Activated CD4-positive, alpha-beta memory T cell treated with anti-CD3 and anti-CD28 coated beads, Interleukin-2, amount 10 ng/mL, durations not matched to agents 7 days and 5 days (primary cell): ENCODE results near the gene FGGY. TPM values are rescaled to one million over a fixed set of nuclear protein-coding genes. Genes with fewer than 3 reads are reported as not detected.

Experiments used
- CTCF ChIA-PET: fragments of 350-600 bp; sonication (Branson Sonifier 250); formaldehyde crosslinking; loops from one replicate; lab custom pipeline; 2021; ENCODE audit warnings: antibody characterized with exemption, inconsistent platforms; lab: Charles Lee
- POLR2A ChIA-PET: fragments of 350-600 bp; sonication (Branson Sonifier 250); formaldehyde crosslinking; loops from one replicate; lab custom pipeline; 2021; ENCODE audit warnings: antibody characterized with exemption; lab: Charles Lee
- DNase-seq: peaks from one replicate; pipeline ENCODE4 v3.0.0-alpha.2; 2020
- H3K27ac Mint-ChIP-seq: one replicate; pipeline ENCODE4 v1.8.0; 2021; ENCODE audit warnings: mild to moderate bottlenecking, mixed read lengths
- H3K27me3 Mint-ChIP-seq: one replicate; pipeline ENCODE4 v1.8.0; 2021; ENCODE audit warnings: mixed read lengths
- H3K36me3 Mint-ChIP-seq: one replicate; pipeline ENCODE4 v1.8.0; 2021; ENCODE audit warnings: low read depth, mixed read lengths
- H3K4me1 Mint-ChIP-seq: one replicate; pipeline ENCODE4 v1.8.0; 2021; ENCODE audit warnings: mixed read lengths
- H3K4me3 Mint-ChIP-seq: one replicate; pipeline ENCODE4 v1.8.0; 2021; ENCODE audit warnings: mild to moderate bottlenecking, mixed read lengths
- H3K9me3 Mint-ChIP-seq: one replicate; pipeline ENCODE4 v1.8.0; 2021; ENCODE audit warnings: mixed read lengths
- total RNA-seq, 2 experiments: library from RNA; stranded (reverse); gene quantifications; one replicate each; pipeline ENCODE4 v1.2.3, GENCODE V29; 2021

The FGGY gene
- total RNA-seq, 2 experiments from 2014 or later, result 7.0 to 7.7 TPM

DNA sequence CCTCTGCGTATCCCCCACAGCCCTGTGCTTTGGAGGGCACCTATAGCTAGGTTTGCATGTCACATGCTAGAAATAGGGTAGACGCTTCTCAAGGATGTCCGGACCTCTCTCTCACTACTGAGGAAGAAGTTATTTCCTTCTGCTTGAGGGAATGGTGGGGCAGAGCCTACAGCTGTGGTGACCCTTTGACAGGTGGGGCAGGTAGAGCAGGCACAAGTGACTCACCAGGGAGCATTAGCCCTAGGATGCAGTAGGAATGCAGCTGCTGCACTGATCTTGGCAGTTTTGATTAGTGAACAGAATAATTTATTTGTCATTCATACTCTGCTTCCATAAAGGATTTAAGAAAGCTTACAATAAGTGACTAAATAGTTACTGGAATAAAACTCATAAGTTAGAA, 388.2 kb downstream of the FGGY start:
- H3K9me3 Mint-ChIP-seq, result no peaks in the 10 kb centered on the region
- no peaks in the 10 kb centered on the region for H3K27me3 Mint-ChIP-seq
- no peak for DNase-seq
- ChIA-PET CTCF (interaction anchor here (1.5 kb wide), 1 partner anchor 14 kb away, joined by 6 read pairs; no protein-coding TSS in a partner anchor), POLR2A (no interaction called here)
- no peak overlapping the region for H3K4me3 Mint-ChIP-seq
- H3K4me1 Mint-ChIP-seq, result no peaks in the 10 kb centered on the region
- H3K27ac Mint-ChIP-seq, result no peak overlapping the region
- H3K36me3 Mint-ChIP-seq, result no peaks in the 10 kb centered on the region

DNA sequence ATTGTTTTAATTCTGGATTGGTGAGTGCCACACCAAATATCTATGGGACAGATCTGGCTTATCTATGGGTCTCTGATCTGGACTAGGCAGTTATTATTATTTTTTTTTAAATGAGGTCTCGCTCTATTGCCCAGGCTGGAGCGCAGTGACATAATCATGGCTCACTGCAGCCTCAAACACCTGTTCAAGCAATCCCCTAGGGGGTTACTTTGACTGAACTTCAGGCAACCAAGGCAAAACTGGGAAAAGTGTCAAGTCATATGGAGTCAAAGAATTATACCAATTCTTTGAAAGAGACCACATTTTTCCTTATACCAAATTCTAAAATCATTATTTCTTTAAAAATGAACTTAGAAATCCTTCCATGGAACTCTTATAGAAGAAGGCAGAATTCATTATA, 388.8 kb downstream of the FGGY start:
- H3K9me3 Mint-ChIP-seq, result no peaks in the 10 kb centered on the region
- POLR2A ChIA-PET, result no interaction called here
- no peaks in the 10 kb centered on the region for H3K4me1 Mint-ChIP-seq
- no peak overlapping the region for H3K4me3 Mint-ChIP-seq
- CTCF ChIA-PET, result interaction anchor here (1.5 kb wide), 1 partner anchor 14 kb away, joined by 6 read pairs; no protein-coding TSS in a partner anchor
- no peak for DNase-seq
- H3K36me3 Mint-ChIP-seq, result no peaks in the 10 kb centered on the region
- H3K27ac Mint-ChIP-seq, result no peak overlapping the region
- no peaks in the 10 kb centered on the region for H3K27me3 Mint-ChIP-seq

DNA sequence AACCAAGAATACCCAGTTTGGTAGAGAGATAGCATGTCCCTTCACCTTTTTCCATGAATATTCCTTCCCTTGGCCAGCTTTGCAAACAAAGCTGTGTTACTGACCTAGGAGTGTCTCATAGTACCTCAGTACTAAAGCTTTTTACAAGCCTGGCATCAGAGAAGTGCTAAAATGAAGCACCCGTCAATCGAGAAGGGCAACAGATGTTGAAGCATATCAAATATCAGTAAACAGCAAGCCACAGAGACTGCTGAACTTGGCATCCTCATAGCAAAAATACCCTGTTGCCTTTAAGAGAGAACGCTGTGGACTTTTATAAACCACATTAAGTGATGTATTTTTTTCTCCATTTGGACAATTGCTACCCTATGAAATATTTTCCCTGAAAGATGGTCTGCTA, 389.3 kb downstream of the FGGY start:
- ChIA-PET POLR2A (no interaction called here), CTCF (interaction anchor here (1.2 kb wide), 1 partner anchor 13 kb away, joined by 4 read pairs; no protein-coding TSS in a partner anchor)
- DNase-seq, result no peak
- H3K27me3 Mint-ChIP-seq, result no peaks in the 10 kb centered on the region
- no peaks in the 10 kb centered on the region for H3K4me1 Mint-ChIP-seq
- H3K27ac Mint-ChIP-seq, result no peak overlapping the region
- no peaks in the 10 kb centered on the region for H3K36me3 Mint-ChIP-seq
- no peaks in the 10 kb centered on the region for H3K9me3 Mint-ChIP-seq
- no peak overlapping the region for H3K4me3 Mint-ChIP-seq

GRCh38 chr1:59686574-59686973, 389.7 kb downstream of the FGGY start:
- no peak for DNase-seq
- Mint-ChIP-seq H3K36me3 (no peaks in the 10 kb centered on the region), H3K27ac (no peak overlapping the region), H3K4me3 (no peak overlapping the region), H3K27me3 (no peaks in the 10 kb centered on the region), H3K9me3 (no peaks in the 10 kb centered on the region), H3K4me1 (no peaks in the 10 kb centered on the region)
- CTCF ChIA-PET, result interaction anchor here (1.2 kb wide), 1 partner anchor 12 kb away, joined by 4 read pairs; no protein-coding TSS in a partner anchor
- POLR2A ChIA-PET, result no interaction called here

DNA sequence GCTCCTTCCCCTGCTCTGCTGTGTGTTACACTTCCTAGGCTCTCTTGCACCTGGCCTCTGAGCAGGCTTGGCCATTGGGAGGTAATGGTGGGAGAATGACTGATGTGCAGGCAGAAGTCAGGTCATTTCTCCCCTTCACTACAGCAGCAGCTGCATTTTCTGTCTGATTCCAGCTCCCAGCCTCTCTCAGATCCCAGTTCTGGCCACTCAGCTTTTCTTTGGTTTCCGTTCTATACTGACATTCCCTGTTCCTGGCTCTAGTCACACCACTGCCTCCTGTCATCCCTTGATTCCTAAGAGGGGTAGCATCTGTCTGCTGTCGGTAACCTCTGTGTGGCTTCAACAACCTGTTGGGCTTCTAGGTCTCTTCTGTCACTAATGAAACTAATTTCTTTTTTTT, 390.2 kb downstream of the FGGY start:
- Mint-ChIP-seq H3K4me1 (no peaks in the 10 kb centered on the region), H3K27ac (no peak overlapping the region), H3K36me3 (no peaks in the 10 kb centered on the region), H3K27me3 (no peaks in the 10 kb centered on the region), H3K9me3 (no peaks in the 10 kb centered on the region), H3K4me3 (no peak overlapping the region)
- ChIA-PET CTCF (interaction anchor here (0.6 to 1.2 kb wide), 2 partner anchors 12 to 878 kb away, joined by 3 to 4 read pairs; no protein-coding TSS in a partner anchor), POLR2A (no interaction called here)
- DNase-seq, result no peak

- H3K4me1 Mint-ChIP-seq, result no peaks in the 10 kb centered on the region
- no peak overlapping the region for H3K27ac Mint-ChIP-seq
- no peaks in the 10 kb centered on the region for H3K36me3 Mint-ChIP-seq
- H3K4me3 Mint-ChIP-seq, result no peak overlapping the region
- H3K9me3 Mint-ChIP-seq, result no peaks in the 10 kb centered on the region
- no peaks in the 10 kb centered on the region for H3K27me3 Mint-ChIP-seq
- CTCF ChIA-PET, result interaction anchor here (0.7 kb wide), 1 partner anchor 1173 kb away, joined by 3 read pairs; no protein-coding TSS in a partner anchor
- POLR2A ChIA-PET, result no interaction called here
- no peak for DNase-seq
Measured at GRCh38 chr1:59688976-59689375, 392.1 kb downstream of the FGGY start.

- no peaks in the 10 kb centered on the region for H3K4me1 Mint-ChIP-seq
- no peak for DNase-seq
- no peaks in the 10 kb centered on the region for H3K9me3 Mint-ChIP-seq
- POLR2A ChIA-PET, result no interaction called here
- CTCF ChIA-PET, result no interaction called here
- no peaks in the 10 kb centered on the region for H3K27me3 Mint-ChIP-seq
- H3K27ac Mint-ChIP-seq, result no peak overlapping the region
- no peaks in the 10 kb centered on the region for H3K36me3 Mint-ChIP-seq
- no peak overlapping the region for H3K4me3 Mint-ChIP-seq
Measured at GRCh38 chr1:59689730-59690129, 392.8 kb downstream of the FGGY start.

DNA sequence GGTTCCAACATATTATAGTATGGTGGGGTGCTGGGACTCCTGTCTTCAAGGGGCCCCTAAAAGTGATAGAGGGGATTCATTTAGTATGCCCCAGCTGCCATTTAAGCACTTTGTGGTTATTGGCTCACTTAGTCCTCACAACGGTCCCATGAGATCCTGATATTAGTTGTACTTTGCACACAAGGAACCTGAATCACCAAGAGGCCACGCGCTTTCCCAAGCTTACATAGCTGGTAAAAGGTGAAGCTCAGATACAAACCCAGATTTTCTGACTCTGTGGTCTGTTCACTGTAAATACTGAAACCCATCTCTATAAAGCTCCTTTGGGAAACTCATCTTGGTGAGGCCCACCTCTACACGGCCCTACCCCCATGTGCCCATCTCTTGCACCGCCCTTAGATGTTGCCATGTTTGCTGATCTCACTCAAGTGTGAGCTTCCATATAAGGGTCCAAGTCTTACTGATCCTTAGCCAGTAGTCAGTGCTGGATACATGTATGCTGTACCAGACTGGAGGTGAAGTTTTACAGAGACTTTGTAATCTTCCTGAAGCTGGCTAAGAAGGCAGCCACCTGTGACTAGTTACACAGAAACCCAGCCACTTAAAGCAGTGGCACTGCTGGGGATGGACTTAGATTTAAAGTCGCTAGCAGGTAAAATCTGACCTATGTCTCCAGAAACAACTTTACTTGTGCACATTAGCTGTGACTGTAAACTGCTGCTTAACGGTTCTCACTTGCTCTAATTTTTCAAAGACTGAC, 393.5 kb downstream of the FGGY start:
- no peaks in the 10 kb centered on the region for H3K27me3 Mint-ChIP-seq
- H3K27ac Mint-ChIP-seq, result no peak overlapping the region
- H3K4me1 Mint-ChIP-seq, result no peaks in the 10 kb centered on the region
- H3K4me3 Mint-ChIP-seq, result no peak overlapping the region
- H3K9me3 Mint-ChIP-seq, result no peaks in the 10 kb centered on the region
- no peaks in the 10 kb centered on the region for H3K36me3 Mint-ChIP-seq
- ChIA-PET CTCF (no interaction called here), POLR2A (no interaction called here)
- DNase-seq, result no peak

DNA sequence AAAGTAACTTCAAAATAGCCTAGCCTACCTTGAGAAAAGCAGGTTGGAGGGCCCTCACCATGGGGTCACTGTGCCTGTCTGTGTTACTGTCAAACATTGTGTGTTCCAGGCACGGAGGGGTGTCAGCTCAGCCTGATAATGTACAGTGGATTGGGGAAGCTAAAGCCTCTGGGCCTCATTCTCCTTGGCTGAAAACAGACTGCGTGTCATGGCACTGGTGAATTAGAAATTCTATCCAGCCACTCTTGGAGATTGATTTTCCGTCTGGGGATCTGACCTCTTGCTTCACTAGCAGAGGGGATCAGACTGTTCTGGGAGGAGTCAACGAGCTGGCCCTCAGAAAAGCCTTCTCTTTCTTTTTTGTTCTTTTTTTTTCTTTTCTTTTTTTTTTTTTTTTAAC, 394.4 kb downstream of the FGGY start:
- Mint-ChIP-seq H3K36me3 (no peaks in the 10 kb centered on the region), H3K4me1 (no peaks in the 10 kb centered on the region), H3K4me3 (no peak overlapping the region), H3K27me3 (no peaks in the 10 kb centered on the region), H3K9me3 (no peaks in the 10 kb centered on the region), H3K27ac (no peak overlapping the region)
- ChIA-PET POLR2A (no interaction called here), CTCF (no interaction called here)
- no peak for DNase-seq

GRCh38 chr1:59692591-59692990, 395.7 kb downstream of the FGGY start:
- ChIA-PET POLR2A (no interaction called here), CTCF (no interaction called here)
- H3K27ac Mint-ChIP-seq, result no peak overlapping the region
- peaks cover 13% of the 10 kb centered on the region for H3K4me1 Mint-ChIP-seq
- H3K9me3 Mint-ChIP-seq, result no peaks in the 10 kb centered on the region
- no peaks in the 10 kb centered on the region for H3K36me3 Mint-ChIP-seq
- no peak overlapping the region for H3K4me3 Mint-ChIP-seq
- DNase-seq, result no peak
- H3K27me3 Mint-ChIP-seq, result no peaks in the 10 kb centered on the region

DNA sequence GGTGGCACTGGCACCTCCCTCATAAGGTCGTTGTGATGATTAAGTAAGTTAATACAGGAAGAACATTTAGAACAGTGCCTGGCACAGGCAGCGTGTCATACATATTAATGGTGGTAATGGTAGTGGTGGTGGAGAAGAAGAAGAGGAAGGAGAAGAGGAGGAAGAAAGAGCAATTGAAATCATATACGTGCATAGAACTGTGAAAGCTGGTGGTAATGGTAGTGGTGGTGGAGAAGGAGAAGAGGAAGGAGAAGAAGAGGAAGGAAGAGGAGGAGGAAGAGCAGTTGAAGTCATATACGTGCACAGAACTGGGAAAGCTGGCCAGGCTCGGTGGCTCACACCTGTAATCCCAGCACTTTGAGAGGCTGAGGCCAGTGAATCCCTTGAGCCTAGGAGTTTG, 396.5 kb downstream of the FGGY start:
- Mint-ChIP-seq H3K36me3 (no peaks in the 10 kb centered on the region), H3K4me1 (peaks cover 21% of the 10 kb centered on the region), H3K27ac (no peak overlapping the region), H3K9me3 (no peaks in the 10 kb centered on the region), H3K27me3 (no peaks in the 10 kb centered on the region), H3K4me3 (no peak overlapping the region)
- CTCF ChIA-PET, result no interaction called here
- DNase-seq, result no peak
- POLR2A ChIA-PET, result no interaction called here

DNA sequence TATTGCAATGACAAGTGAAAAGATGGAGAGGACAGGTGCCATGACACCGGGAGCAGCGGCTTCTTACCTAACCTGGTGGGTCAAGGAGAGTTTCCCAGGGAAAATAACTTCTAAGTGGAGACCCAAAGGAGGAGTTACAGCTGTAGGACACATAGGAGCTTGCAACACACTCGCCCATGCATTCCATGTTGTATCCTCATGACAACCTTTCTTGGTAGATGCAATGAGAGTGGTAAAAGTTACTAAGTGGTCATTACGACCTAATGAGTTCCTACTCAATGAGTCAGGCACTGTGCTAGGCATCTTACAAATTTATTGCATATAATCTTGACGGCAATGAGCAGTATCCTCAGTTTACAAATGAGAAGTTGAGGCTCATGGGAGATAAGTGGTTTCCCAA, 398.4 kb downstream of the FGGY start:
- Mint-ChIP-seq H3K27ac (no peak overlapping the region), H3K4me3 (no peak overlapping the region), H3K4me1 (peaks cover 26% of the 10 kb centered on the region), H3K36me3 (no peaks in the 10 kb centered on the region), H3K9me3 (no peaks in the 10 kb centered on the region), H3K27me3 (no peaks in the 10 kb centered on the region)
- CTCF ChIA-PET, result no interaction called here
- POLR2A ChIA-PET, result no interaction called here
- no peak for DNase-seq

DNA sequence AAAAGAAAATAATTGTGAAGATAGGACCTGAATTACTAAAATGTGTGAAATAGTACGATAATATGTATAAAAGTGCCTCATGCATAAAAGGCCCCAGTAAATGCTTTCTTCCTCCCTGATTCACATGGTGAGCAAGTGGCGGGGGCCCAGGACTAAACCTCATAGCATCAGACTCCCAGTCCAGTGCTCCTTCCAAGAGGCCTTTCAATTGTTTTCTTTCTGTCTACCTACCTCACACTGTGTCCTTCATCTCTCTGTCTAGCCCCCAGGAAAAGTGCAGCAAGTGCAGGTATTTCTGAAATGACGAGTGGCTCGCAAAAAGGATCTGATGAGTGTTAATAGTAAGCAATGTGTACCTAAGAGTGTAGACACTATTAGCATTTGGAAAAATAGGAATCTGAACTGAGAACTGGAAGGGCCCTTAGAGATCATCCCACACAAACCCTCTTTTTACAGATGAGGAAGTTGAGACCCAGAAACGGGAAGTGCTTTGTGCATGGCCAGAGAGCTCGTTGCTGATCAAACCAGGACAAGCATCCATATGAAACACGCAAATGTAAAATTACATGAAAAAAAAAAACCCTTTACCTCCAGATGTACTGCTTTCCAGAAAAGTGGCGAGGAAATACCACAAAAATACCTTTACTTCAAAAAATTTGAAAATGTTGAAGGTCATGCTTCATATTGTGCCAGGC, 399.7 kb downstream of the FGGY start:
- H3K4me1 Mint-ChIP-seq, result peaks cover 26% of the 10 kb centered on the region
- ChIA-PET POLR2A (interaction anchor here (1.9 kb wide), 1 partner anchor 912 kb away, joined by 9 read pairs; the partner anchor contains the start of gene JUN), CTCF (interaction anchor here (1.3 to 3.9 kb wide), 2 partner anchors 62 to 915 kb away, joined by 4 to 23 read pairs; no protein-coding TSS in a partner anchor)
- no peaks in the 10 kb centered on the region for H3K9me3 Mint-ChIP-seq
- H3K36me3 Mint-ChIP-seq, result no peaks in the 10 kb centered on the region
- no peak for DNase-seq
- no peak overlapping the region for H3K27ac Mint-ChIP-seq
- H3K27me3 Mint-ChIP-seq, result no peaks in the 10 kb centered on the region
- no peak overlapping the region for H3K4me3 Mint-ChIP-seq
